NOMO-1 treated with dmso at 0.1 percent for 144 hours (cell line): ENCODE data around the gene ENPP3.

Source experiments
- DNase-seq: peaks from one replicate; lab custom pipeline; 2025; ENCODE audit not compliant: unreplicated experiment; lab: John Stamatoyannopoulos, UW

Gene ENPP3

GRCh38 chr6:131636880-131637792 is at the start of gene ENPP3:
Gene ENPP3, plus strand, starts transcription at chr6:131637302. Its CDS starts 83 bp downstream, at chr6:131637385.
- DNase-seq = no peak

DNA sequence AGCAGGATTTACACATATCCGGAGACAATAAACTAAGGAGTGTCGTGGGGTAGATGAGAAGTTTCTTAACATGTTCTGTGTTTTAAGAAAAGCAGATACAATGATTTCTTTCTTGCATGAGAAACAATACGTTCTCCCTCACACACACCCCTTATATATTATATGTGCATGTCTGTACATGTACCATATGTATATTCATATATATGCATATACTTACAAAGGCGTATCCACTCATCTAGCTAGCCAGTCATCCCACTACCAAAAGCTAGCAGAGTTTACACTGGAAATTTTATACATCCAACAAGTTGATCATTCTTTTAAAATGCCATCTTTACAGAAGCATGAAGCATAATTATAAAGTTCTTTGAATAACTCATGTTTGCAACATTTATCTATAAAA is 49.2 kb upstream of the ENPP3 start:
- no peak for DNase-seq

DNA sequence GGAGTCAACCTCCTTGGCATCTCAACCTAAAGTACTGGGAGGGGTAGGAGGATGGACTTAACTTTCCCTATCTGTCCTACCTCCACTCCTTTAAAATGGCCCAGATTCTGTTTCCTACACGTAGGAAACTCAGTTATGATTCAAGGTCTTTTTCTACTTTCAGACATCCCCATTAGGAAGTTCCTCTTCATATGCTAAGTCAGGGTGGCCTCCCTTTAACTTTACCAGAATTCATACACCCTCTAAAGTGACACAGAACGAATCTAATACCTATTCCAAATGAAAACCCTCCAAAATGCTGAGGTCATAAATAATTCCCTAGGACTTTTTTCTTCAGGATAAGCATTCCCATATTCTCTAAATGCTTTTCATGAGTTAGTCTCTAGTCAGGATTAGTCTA is 48.5 kb upstream of the ENPP3 start:
- DNase-seq = no peak

DNA sequence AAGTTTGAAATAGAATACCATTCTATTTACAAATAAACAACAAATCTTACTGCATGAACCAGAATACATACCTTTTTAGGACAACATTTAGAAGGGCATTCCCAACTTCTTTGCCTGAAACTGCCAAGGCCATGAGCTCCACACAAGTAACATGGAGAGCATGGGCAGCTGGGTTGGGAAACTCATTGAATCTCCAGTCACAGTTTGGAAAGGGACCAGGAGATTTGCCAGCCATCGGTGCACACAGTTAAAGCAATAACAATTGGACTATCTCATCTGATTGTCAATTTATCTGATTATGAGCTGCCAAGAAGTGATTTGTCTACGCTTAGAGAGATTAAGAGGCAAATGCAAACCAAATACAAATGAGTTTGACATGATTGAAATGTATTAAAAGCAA is 44.2 kb upstream of the ENPP3 start:
- no peak for DNase-seq

DNA sequence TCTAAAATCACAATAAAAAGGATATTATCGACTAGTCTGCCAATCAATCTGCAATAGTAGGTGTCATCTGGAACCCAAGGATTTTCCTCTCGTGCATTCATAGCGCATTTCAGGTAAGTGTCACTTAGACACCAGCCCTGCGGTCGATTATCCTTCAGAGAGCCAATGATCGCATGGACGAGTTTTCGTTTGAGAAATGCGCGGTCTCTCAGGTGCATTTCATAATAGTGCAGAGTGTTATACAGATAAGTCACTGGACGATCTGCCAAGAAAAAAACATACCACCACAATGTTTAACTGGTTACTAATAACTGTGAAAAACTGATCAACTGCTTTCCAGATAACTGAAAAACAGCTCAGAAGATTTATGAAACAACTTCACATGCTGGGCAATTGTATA is 43.0 kb upstream of the ENPP3 start:
- no peak for DNase-seq

- no peak for DNase-seq
Measured at GRCh38 chr6:131597446-131597845, 39.7 kb upstream of the ENPP3 start.

GRCh38 chr6:131600716-131601115 is 36.4 kb upstream of the ENPP3 start:
- DNase-seq = no peak

DNA sequence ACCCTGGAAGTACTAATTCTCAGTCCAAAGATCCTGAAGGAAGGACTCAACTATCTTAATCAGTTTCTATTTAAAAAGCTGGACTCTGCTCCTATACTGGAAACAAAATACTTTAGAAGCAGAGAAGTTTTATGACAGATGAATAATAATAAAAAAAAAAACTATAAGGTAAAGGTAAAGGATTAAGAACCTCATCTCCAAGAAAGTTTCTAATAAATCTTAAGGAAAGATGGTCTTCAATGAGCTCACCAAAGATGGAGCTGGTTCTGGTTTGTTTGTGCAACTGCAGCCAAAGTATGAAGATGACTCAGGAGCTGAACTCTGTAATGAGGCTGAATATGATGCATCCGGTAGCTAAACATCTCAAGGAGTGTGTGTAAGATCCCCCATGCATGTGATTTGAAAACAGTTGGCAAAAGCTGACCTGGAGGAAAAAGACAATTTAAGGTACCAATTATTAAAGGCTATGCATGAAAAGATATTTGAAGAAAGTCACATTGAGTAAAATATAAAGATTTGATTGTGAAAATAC is 34.3 kb upstream of the ENPP3 start:
- DNase-seq = no peak

DNA sequence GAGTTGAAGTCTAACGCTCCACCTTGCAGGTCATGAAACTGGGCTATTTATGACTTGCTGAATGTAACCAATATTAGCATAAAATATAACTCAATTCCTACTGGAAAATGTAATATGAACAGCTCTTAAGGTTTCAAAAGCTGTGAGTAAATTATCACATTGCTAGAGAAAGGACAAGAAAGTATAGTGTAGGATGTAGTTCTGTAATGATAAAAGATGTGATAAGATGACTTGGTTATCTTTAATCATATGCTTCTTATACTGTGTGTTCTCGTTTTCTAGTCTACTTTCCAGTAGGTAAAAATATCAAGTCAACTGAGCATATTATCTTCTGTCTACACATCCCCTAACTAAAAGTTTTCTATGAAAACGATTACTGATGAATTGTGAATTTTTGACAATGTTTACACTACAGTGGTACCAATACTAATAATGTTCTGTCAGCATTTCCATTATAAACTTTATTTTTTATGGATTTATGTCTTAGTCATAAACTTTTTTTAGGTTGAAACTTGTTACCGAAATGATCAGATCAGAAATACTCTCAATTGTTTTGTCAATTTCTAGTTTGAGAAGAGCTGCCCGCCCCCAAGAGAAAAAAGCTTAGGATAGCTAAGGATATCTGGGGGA is 23.7 kb upstream of the ENPP3 start:
- DNase-seq = no peak

DNA sequence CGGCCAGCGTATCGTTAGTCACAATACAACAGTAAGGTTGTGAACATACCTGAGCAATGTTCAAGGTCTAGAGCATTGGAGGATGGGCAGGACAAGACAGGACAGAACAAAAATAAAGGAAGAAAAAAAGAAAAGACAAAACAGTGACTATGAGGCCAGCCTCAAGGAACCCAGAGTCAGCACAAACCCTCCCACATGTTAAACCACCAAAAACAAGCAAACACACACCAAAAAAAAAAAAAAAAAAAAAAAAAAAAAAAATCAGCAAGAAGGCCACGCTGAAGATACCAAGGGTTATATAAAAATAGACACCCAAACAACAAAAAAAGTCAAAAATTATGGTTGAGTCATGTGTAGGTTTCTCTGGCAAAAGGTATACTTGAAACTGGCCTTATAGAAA is 21.8 kb upstream of the ENPP3 start:
- DNase-seq = no peak

GRCh38 chr6:131627724-131628682 is 9.1 kb upstream of the ENPP3 start, which contains the start of gene MED23:
Gene MED23, minus strand, starts transcription at chr6:131628242. Its CDS starts 193 bp downstream, at chr6:131628049.
- DNase-seq = peak; percentile 82

DNA sequence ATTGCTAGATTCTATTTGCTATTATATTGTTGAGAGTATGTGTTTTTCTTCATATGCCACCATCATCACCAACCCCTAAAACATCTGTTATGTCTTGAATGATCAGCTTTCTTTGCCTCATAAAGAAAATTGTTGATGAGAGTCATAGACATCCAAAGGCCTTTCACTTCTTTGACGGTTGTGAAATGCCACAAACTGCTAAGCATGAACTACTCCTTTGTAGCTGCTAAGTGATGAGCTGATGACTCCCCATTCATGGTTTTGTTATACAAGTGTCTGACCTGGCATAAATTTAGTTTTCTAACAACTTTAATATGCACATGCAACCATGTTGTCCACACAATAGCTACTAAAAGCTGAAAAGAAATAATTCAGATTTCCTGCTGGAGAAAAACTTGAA is 8.4 kb upstream of the ENPP3 start:
- DNase-seq = no peak

DNA sequence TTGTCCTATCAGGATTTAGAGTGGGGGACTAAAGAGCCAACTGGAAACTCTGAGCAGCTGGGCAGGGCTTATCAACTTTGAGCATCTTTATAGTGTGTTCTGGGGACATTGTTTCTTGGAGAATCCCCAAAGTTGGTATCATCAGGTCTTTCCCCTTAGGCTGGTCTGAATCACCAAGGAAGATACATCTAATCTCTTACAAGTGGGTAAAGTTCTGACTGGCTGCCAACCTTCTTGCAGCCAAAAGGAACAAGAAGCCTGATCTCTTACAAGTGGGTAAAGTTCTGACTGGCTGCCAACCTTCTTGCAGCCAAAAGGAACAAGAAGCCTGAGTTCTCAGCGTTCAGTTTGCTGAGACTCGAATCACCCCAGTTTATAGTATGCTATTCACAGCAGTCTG is 7.5 kb upstream of the ENPP3 start:
- DNase-seq = no peak

GRCh38 chr6:131631625-131632289 is 5.3 kb upstream of the ENPP3 start:
- DNase-seq = no peak

DNA sequence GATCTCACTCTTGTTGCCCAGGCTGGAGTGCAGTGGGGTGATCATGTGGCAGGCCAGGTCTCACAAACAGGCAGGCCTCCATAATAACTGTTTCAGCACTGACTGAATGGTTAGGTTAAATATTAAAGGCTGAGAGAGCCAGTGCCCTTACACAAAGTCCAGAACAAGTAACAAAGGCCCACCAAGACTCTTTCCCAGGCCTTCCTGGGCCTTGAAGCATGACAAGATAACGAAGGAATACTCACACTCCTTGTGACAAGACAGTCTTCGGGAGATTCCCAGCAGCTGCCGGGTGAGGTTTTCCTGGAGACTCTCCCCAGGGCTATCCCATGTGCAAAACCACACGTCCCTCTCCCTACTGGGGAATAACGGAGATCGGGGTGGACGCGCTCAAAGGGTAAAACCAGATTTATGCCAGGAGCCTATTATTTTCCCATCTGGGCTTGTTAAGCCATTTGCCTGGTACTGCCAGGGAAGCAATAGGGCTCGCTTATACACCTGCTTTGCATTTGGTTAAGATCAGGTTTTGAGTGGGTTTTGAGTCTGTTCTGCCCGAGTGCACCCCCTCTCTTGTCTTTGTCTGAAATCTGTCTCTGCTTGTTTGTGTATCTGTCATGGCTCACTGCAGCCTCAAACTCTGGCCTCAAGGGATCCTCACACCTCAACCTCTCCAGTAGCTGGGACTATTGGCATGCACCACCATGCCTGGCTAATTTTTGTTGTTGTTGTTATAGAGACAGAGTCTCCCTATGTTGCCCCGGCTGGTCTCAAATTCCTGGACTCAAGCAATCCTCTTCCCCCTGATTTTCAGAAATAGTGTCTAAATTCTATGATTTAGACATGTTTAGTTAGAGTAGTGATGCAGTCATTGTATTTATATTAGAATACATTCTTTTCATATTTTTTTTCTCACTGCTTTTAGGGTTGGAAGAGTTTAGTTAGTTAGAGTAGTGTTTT is 1.4 kb upstream of the ENPP3 start:
- DNase-seq = no peak

DNA sequence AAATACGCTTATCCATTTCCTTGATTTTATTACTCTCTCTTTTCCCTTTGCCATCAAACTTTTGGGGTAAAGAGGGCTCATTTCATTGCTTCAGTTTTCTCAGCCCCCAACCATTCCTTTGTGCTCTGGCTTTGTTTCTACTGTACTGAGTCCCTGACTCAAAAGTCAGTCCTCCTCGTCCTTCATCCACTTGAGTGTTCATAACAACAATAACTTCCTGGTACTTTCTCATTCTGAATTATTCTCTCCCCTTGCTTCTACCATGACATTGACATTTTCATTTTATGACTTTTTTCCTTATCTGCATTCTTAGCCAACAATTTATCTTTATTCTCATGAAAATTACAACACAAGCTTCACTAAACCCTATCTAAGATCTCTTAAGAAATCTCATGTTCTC is 911 bp downstream of the ENPP3 start:
- no peak for DNase-seq

GRCh38 chr6:131640100-131640499 is 3.0 kb downstream of the ENPP3 start:
- DNase-seq = no peak

DNA sequence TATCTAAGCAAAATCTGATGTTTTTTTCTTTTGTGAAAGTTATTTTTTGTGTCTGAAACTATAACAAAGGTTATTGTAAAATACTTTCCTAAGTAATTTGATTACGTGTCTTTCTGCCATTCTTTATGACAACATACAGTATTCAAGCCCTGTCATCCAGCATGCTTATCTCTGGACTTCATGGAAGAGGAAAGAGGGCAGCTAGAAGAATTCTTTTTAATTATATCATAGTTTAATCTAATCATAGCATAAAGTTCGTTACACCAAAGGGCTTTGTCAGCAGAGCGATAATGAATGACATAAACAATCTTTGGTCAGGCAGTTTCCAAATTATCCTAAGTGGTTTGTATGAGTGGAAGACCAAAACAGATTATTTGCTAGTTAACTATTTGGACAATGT is 3.5 kb downstream of the ENPP3 start:
- DNase-seq = no peak

GRCh38 chr6:131641554-131641953 is 4.5 kb downstream of the ENPP3 start:
- no peak for DNase-seq
